HepG2 (cell line): ENCODE data around the gene OR2AT4. TPM values are rescaled to one million over a fixed set of nuclear protein-coding genes. Genes with fewer than 3 reads are reported as not detected.

Experiments
- HIC2 ChIP-seq: sonication (generic); formaldehyde crosslinking; IDR thresholded peaks from 2 replicates; pipeline ENCODE4 v1.9.0; 2022; ENCODE audit warnings: low read depth, missing genetic modification reagents
- JDP2 ChIP-seq: sonication (generic); formaldehyde crosslinking; IDR thresholded peaks from 2 replicates; pipeline ENCODE4 v1.8.1; 2022; ENCODE audit warnings: missing genetic modification reagents, borderline replicate concordance
- KLF6 ChIP-seq: IDR thresholded peaks from 2 replicates; pipeline ENCODE4 v1.8.0; 2016; ENCODE audit warnings: missing biosample characterization, missing genetic modification reagents
- MTA1 ChIP-seq: sonication (generic); formaldehyde crosslinking; IDR thresholded peaks from 2 replicates; pipeline ENCODE4 v1.4.0; 2020; ENCODE audit warnings: missing genetic modification reagents, mild to moderate bottlenecking, borderline replicate concordance
- NKX3-1 ChIP-seq: sonication (generic); formaldehyde crosslinking; IDR thresholded peaks from 2 replicates; pipeline ENCODE4 v1.5.0; 2020; ENCODE audit warnings: missing genetic modification reagents
- POGK ChIP-seq: sonication (generic); formaldehyde crosslinking; conservative IDR thresholded peaks from 2 replicates; pipeline ENCODE4 v1.8.0; 2022; ENCODE audit warnings: mild to moderate bottlenecking, moderate library complexity, missing genetic modification reagents
- ZNF841 ChIP-seq: sonication (generic); formaldehyde crosslinking; IDR thresholded peaks from 2 replicates; pipeline ENCODE4 v1.8.1; 2023; ENCODE audit warnings: missing genetic modification reagents, borderline replicate concordance
- polyA plus RNA-seq, 8 experiments: library from polyadenylated mRNA; depleted of rRNA in 3 of 8; stranded (reverse) in 7 of 8; unstranded in 1 of 8; fragments of >200 nt; fragmentation: Illumina TruSeq in 4 of 8; extraction: Trizol in 4 of 8; gene quantifications; 2 replicates each; pipeline versions ENCODE4 v1.2.1 to v1.2.3, GENCODE V29; 2011 to 2016; ENCODE audit warnings: low read depth in 4 of 8, missing spikeins in 1 of 8, mixed read lengths in 1 of 8; ENCODE audit not compliant: insufficient read depth in 1 of 8
- total RNA-seq, 5 experiments: library from RNA; depleted of rRNA; stranded (reverse); fragments of >200 nt; fragmentation: Illumina TruSeq; extraction: Trizol; gene quantifications; 2 replicates each; pipeline ENCODE4 v1.2.3, GENCODE V29; 2016; ENCODE audit warnings: low read depth in 1 of 5
- TF ChIP-seq, protein P1 (sequence below): sonication (generic); formaldehyde crosslinking; conservative IDR thresholded peaks from 2 replicates; pipeline ENCODE4 v1.4.0; 2020; ENCODE audit warnings: mild to moderate bottlenecking, missing genetic modification reagents, moderate library complexity

The OR2AT4 gene
- total and polyA plus RNA-seq, 2 of the 13 experiments (the other 11 are each of a cell fraction or from before 2014, with no cell fraction given) = not detected

GRCh38 chr11:75140269-75141138, 43.8 kb upstream of the OR2AT4 start (continued):
- TF ChIP-seq POGK (no peak), HIC2 (no peak), KLF6 (CRISPR knock-in tag) (no peak), ZNF841 (no peak), JDP2 (CRISPR knock-in tag) (no peak), MTA1 (no peak), NKX3-1 (no peak)
- TF ChIP-seq, protein P1, sequence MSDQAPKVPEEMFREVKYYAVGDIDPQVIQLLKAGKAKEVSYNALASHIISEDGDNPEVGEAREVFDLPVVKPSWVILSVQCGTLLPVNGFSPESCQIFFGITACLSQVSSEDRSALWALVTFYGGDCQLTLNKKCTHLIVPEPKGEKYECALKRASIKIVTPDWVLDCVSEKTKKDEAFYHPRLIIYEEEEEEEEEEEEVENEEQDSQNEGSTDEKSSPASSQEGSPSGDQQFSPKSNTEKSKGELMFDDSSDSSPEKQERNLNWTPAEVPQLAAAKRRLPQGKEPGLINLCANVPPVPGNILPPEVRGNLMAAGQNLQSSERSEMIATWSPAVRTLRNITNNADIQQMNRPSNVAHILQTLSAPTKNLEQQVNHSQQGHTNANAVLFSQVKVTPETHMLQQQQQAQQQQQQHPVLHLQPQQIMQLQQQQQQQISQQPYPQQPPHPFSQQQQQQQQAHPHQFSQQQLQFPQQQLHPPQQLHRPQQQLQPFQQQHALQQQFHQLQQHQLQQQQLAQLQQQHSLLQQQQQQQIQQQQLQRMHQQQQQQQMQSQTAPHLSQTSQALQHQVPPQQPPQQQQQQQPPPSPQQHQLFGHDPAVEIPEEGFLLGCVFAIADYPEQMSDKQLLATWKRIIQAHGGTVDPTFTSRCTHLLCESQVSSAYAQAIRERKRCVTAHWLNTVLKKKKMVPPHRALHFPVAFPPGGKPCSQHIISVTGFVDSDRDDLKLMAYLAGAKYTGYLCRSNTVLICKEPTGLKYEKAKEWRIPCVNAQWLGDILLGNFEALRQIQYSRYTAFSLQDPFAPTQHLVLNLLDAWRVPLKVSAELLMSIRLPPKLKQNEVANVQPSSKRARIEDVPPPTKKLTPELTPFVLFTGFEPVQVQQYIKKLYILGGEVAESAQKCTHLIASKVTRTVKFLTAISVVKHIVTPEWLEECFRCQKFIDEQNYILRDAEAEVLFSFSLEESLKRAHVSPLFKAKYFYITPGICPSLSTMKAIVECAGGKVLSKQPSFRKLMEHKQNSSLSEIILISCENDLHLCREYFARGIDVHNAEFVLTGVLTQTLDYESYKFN = no peak
